ENCODE measurements around the gene CEPT1.

Gene CEPT1

GRCh38 chr1:111218701-111219556 is 78.9 kb downstream of the CEPT1 start:
- Mint-ChIP-seq H3K27ac (peak overlapping the region; percentile 98), H3K36me3 (no peaks in the 10 kb centered on the region), H3K9me3 (ENCODE audit: low read depth) (no peaks in the 10 kb centered on the region), H3K4me1 (ENCODE audit: low read depth) (peaks cover 95% of the 10 kb centered on the region), H3K27me3 (no peaks in the 10 kb centered on the region), H3K4me3 (peak overlapping the region; percentile 76)

- Mint-ChIP-seq H3K4me1 (ENCODE audit: low read depth) (peaks cover 91% of the 10 kb centered on the region), H3K4me3 (peak overlapping the region; percentile 76), H3K27me3 (no peaks in the 10 kb centered on the region), H3K36me3 (no peaks in the 10 kb centered on the region), H3K27ac (peak overlapping the region; percentile 98), H3K9me3 (ENCODE audit: low read depth) (no peaks in the 10 kb centered on the region)
Observed at GRCh38 chr1:111219557-111220286, 79.7 kb downstream of the CEPT1 start.

DNA sequence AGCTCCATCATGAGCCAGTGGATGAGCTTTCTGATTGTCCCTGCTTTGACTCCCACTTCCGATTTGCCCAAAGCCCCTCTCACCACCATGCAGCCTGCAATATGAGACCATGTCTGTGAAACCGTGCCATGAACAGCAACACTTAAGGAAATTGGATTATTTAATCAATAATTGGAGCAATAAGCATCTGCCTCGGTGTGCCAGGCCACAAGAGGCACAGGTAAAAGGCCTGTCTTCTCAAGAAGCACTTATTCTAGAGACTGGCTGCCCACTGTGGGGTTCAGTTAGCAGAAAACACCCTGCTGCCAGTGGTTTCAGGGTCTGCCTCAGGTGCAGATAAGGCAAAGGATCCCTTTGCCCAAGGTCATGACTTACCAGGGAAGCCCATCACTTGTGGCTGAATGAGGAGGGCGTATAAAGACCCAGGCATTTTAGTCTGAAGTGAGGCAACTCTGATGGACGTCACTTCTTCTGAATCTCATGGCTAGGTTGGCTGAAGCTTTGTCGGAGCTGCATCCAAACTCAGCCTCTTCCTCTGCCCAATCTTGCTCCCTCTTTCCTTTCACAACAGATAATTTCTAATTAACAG is 80.4 kb downstream of the CEPT1 start:
- H3K4me3 Mint-ChIP-seq: peak overlapping the region; percentile 76
- no peaks in the 10 kb centered on the region for H3K36me3 Mint-ChIP-seq
- H3K27ac Mint-ChIP-seq: peak overlapping the region; percentile 98
- peaks cover 91% of the 10 kb centered on the region for H3K4me1 Mint-ChIP-seq (ENCODE audit: low read depth)
- no peaks in the 10 kb centered on the region for H3K9me3 Mint-ChIP-seq (ENCODE audit: low read depth)
- H3K27me3 Mint-ChIP-seq: no peaks in the 10 kb centered on the region

DNA sequence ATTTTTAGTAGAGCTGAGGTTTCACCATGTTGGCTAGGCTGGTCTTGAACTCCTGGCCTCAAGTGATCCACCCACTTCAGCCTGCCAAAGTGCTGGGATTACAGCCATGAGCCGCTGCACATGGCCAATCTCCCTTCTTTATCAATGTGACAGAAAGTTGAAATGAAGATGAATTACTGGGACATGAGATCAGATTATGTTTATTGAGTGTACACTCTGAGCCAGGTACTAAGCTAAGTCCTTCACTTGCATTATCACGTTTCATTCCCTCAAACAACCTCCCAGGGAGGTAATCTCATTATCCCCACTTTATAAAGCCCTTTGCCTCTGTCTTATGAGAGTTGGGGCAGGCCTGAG is 81.2 kb downstream of the CEPT1 start:
- Mint-ChIP-seq H3K36me3 (no peaks in the 10 kb centered on the region), H3K27ac (peak overlapping the region; percentile 98), H3K4me3 (peak overlapping the region; percentile 76), H3K27me3 (no peaks in the 10 kb centered on the region), H3K4me1 (ENCODE audit: low read depth) (peaks cover 91% of the 10 kb centered on the region), H3K9me3 (ENCODE audit: low read depth) (no peaks in the 10 kb centered on the region)

- H3K27ac Mint-ChIP-seq: peak overlapping the region; percentile 98
Observed at GRCh38 chr1:111221633-111222291, 81.7 kb downstream of the CEPT1 start.

DNA sequence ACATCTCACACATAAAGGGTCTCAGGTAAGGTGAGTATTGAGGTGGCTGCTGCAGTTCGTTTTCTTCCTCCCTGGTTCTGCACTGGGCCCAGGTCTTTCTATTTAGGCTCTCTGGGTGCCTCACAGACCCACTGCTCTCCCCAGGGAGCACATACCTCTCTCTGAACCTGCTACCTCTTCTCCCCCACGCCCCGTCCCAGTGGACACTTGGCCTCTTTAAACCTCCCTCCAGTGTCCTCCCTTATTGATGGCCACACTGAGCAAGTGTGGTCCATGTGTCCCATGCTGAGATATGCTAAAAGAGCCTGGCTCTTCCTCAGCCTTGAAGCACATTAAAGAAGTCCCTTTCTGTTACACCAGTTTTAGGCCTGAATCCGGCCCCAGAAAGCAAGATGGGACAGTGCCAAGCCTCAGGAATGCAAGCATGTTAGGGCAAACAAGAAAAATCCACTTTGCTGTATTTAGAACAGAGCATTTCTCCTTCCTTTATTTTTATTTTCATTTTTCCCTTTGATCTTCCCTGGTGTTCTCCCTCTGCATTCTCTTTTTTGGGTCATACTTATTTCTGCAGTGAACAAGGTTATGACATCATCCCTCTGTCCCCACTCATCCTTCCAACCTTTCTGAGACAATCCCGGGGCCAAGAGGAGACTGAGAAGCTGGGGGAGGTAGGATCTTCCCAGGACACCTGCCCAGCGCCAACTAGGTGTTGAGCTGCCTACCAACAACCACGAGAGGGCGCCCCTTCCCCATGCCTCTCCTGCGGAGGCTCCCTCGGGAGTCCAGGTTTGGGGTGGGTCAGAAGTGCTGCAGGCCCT is 82.5 kb downstream of the CEPT1 start:
- peak overlapping the region; percentile 98 for H3K27ac Mint-ChIP-seq
- peak overlapping the region; percentile 76 for H3K4me3 Mint-ChIP-seq
- peaks cover 91% of the 10 kb centered on the region for H3K4me1 Mint-ChIP-seq (ENCODE audit: low read depth)
- no peaks in the 10 kb centered on the region for H3K27me3 Mint-ChIP-seq
- H3K9me3 Mint-ChIP-seq (ENCODE audit: low read depth): no peaks in the 10 kb centered on the region
- H3K36me3 Mint-ChIP-seq: no peaks in the 10 kb centered on the region

More at GRCh38 chr1:111221633-111222291, 81.7 kb downstream of the CEPT1 start:
- peaks cover 91% of the 10 kb centered on the region for H3K4me1 Mint-ChIP-seq (ENCODE audit: low read depth)
- no peaks in the 10 kb centered on the region for H3K9me3 Mint-ChIP-seq (ENCODE audit: low read depth)
- H3K4me3 Mint-ChIP-seq: peak overlapping the region; percentile 76
- H3K27me3 Mint-ChIP-seq: no peaks in the 10 kb centered on the region
- H3K36me3 Mint-ChIP-seq: no peaks in the 10 kb centered on the region

DNA sequence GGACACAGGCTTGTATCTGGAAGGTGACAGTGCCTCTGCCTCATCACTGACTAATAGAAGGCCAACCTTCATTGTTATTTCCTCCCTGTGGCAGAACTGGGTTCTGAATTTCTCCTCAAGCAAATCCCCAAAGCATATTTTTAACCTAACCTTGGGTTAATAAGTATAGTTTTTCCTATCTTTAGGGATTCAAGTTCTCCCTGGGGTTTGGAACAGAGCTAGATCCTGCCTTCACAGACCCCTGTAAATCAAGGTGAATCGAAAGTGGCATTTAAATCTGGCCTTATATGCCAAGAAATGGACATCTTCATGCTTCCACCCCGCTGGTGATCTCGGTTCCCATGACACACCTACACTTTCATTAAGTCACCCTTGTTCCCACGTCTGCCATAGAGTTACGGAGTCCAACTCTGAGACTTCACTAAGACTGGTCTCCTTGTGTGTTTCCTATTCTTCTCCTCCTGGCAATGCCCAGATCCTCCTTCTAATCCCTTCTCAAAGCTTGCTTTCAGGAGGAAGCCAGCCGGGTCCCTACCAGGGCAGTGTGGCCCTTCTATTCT is 83.2 kb downstream of the CEPT1 start:
- no peaks in the 10 kb centered on the region for H3K36me3 Mint-ChIP-seq
- H3K4me1 Mint-ChIP-seq (ENCODE audit: low read depth): peaks cover 91% of the 10 kb centered on the region
- H3K4me3 Mint-ChIP-seq: peak overlapping the region; percentile 76
- H3K9me3 Mint-ChIP-seq (ENCODE audit: low read depth): no peaks in the 10 kb centered on the region
- peak overlapping the region; percentile 98 for H3K27ac Mint-ChIP-seq
- no peaks in the 10 kb centered on the region for H3K27me3 Mint-ChIP-seq

DNA sequence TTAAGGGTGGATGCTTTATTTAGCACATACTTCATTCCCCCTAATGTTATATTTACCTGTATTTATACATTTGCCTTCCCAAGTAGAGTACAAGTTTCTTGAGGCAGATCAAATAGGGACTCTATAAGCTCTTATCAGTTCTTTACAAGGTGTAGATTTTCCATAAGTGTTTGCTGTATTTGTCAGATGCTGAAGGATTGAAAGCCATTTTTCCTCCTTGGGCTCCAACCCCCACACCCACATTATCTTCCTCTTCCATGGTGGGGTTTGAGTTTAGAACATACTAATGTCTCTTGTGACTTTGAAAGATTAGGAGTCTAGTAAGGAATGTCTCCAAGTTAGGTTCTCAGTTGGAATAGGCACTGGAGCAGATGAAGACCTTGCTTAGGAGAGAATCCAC is 85.1 kb downstream of the CEPT1 start:
- peaks cover 87% of the 10 kb centered on the region for H3K4me1 Mint-ChIP-seq (ENCODE audit: low read depth)
- peak overlapping the region; percentile 80 for H3K27ac Mint-ChIP-seq
- peak overlapping the region; percentile 74 for H3K4me3 Mint-ChIP-seq
- no peaks in the 10 kb centered on the region for H3K27me3 Mint-ChIP-seq
- no peaks in the 10 kb centered on the region for H3K36me3 Mint-ChIP-seq
- H3K9me3 Mint-ChIP-seq (ENCODE audit: low read depth): no peaks in the 10 kb centered on the region

DNA sequence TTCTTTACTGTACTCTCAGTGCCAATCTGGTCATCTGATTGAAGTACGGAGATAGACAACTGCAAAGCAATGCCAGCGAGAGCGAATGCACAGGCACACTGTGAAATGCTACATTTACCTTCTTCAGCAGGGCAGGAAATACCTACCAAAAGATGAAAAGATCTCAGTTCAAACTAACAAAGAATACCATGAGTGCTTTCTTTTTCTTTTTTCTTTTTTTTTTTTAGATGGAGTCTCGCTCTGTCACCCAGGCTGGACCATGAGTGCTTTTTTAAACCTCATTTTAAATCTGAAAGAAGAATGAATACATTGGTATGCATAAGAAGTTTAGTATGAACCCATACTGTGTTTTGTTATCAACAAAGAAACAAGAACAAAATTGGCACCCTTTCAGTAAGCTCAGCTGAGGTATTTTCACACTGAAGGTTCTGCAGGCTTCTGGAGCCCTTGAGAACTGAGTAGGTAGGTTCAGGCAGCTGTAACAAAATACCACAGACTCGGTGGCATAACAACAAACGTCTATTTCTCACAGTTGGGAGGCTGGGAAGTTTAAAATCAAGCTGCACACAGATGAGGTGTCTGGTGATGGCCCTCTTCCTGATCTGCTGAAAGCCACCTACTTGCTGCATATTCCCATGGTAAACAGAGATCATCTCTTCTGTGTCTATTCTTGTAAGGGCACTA is 85.8 kb downstream of the CEPT1 start:
- Mint-ChIP-seq H3K9me3 (ENCODE audit: low read depth) (no peaks in the 10 kb centered on the region), H3K27me3 (no peaks in the 10 kb centered on the region), H3K36me3 (no peaks in the 10 kb centered on the region), H3K4me1 (ENCODE audit: low read depth) (peaks cover 84% of the 10 kb centered on the region), H3K27ac (peak overlapping the region; percentile 80), H3K4me3 (peak overlapping the region; percentile 74)

- Mint-ChIP-seq H3K27me3 (no peaks in the 10 kb centered on the region), H3K4me3 (peak within 1 kb of the TSS; percentile 56), H3K9me3 (ENCODE audit: low read depth) (no peaks in the 10 kb centered on the region), H3K4me1 (ENCODE audit: low read depth) (peaks cover 83% of the 10 kb centered on the region), H3K36me3 (no peaks in the 10 kb centered on the region), H3K27ac (peak within 1 kb of the TSS; percentile 82)
Observed at GRCh38 chr1:111227434-111227833, 87.4 kb downstream of the CEPT1 start, which contains the start of gene CHI3L2. Gene CHI3L2 (plus strand): TSS chr1:111227713. CDS start chr1:111227730, 17 bp downstream.

- peak overlapping the region; percentile 56 for H3K4me3 Mint-ChIP-seq
- H3K27me3 Mint-ChIP-seq: no peaks in the 10 kb centered on the region
- H3K4me1 Mint-ChIP-seq (ENCODE audit: low read depth): peaks cover 81% of the 10 kb centered on the region
- peak overlapping the region; percentile 82 for H3K27ac Mint-ChIP-seq
- H3K36me3 Mint-ChIP-seq: no peaks in the 10 kb centered on the region
- H3K9me3 Mint-ChIP-seq (ENCODE audit: low read depth): no peaks in the 10 kb centered on the region
Observed at GRCh38 chr1:111227851-111228747, 88.1 kb downstream of the CEPT1 start.

- H3K4me1 Mint-ChIP-seq (ENCODE audit: low read depth): peaks cover 76% of the 10 kb centered on the region
Observed at GRCh38 chr1:111228748-111229126, 88.7 kb downstream of the CEPT1 start.

More at GRCh38 chr1:111228748-111229126, 88.7 kb downstream of the CEPT1 start:
- peak overlapping the region; percentile 56 for H3K4me3 Mint-ChIP-seq
- H3K9me3 Mint-ChIP-seq (ENCODE audit: low read depth): no peaks in the 10 kb centered on the region
- H3K27me3 Mint-ChIP-seq: no peaks in the 10 kb centered on the region
- H3K36me3 Mint-ChIP-seq: no peaks in the 10 kb centered on the region
- peak overlapping the region; percentile 82 for H3K27ac Mint-ChIP-seq

Measured in activated naive CD8-positive, alpha-beta T cell (primary cell).